HEK293 (cell line): Measurements from ENCODE around the gene FXYD5.

Experiments used
- CTCF ChIA-PET: fragments of 350-600 bp; formaldehyde crosslinking; extraction: SDS; loops from one replicate; lab custom pipeline; 2021; ENCODE audit warnings: antibody characterized with exemption; lab: Yijun Ruan, JAX
- POLR2A ChIA-PET: fragments of 300-600 bp; formaldehyde crosslinking; extraction: SDS; loops from one replicate; lab custom pipeline; 2020; ENCODE audit warnings: antibody characterized with exemption, inconsistent platforms; lab: Yijun Ruan, JAX
- H3K27ac ChIP-seq: fragments of 200-500 bp; sonication (Bioruptor generic); 2 replicates; pipeline ENCODE4 v1.5.1; 2014; ENCODE audit warnings: low read depth, low read length, control low read depth, inconsistent platforms; ENCODE audit errors: extremely low read depth
- H3K36me3 ChIP-seq, 2 experiments: fragments of 200-500 bp in 1 of 2; sonication (Bioruptor generic) in 1 of 2; 1 replicate in 1 of 2; 2 replicates in 1 of 2; pipeline ENCODE4 v1.5.1; 2014 to 2017; ENCODE audit warnings: inconsistent platforms in 2 of 2, low read length in 2 of 2; ENCODE audit not compliant: control insufficient read depth in 2 of 2, insufficient read depth in 1 of 2
- H3K4me1 ChIP-seq: fragments of 200-500 bp; sonication (Bioruptor generic); 2 replicates; pipeline ENCODE4 v1.5.1; 2014; ENCODE audit warnings: mild to moderate bottlenecking, low read length, inconsistent platforms; ENCODE audit not compliant: control insufficient read depth, insufficient read depth
- H3K4me3 ChIP-seq: 2 replicates; pipeline ENCODE4 v1.5.1; 2011; ENCODE audit warnings: low read depth, mild to moderate bottlenecking, control low read depth, low read length, moderate library complexity
- H3K9me3 ChIP-seq: fragments of 200-500 bp; sonication (Bioruptor generic); 2 replicates; pipeline ENCODE4 v1.5.1; 2014; ENCODE audit warnings: low read depth, low read length, inconsistent platforms; ENCODE audit not compliant: control insufficient read depth, insufficient read depth
- FEZF1 ChIP-seq: fragments of 450-650 bp; formaldehyde crosslinking; IDR thresholded peaks from 2 replicates; pipeline ENCODE4 v1.5.1; 2016; ENCODE audit warnings: missing biosample characterization, missing genetic modification characterization
- MZF1 ChIP-seq: fragments of 450-650 bp; formaldehyde crosslinking; IDR thresholded peaks from 2 replicates; pipeline ENCODE4 v1.5.1; 2017; ENCODE audit warnings: missing biosample characterization, missing genetic modification characterization, borderline replicate concordance
- SP2 ChIP-seq: fragments of 450-650 bp; formaldehyde crosslinking; IDR thresholded peaks from 2 replicates; pipeline ENCODE4 v1.5.1; 2016; ENCODE audit warnings: missing biosample characterization, missing genetic modification characterization
- ZBTB11 ChIP-seq: fragments of 450-650 bp; formaldehyde crosslinking; conservative IDR thresholded peaks from 2 replicates; pipeline ENCODE4 v1.5.1; 2016; ENCODE audit warnings: low read depth, missing biosample characterization, missing genetic modification characterization
- ZEB2 ChIP-seq: fragments of 450-650 bp; formaldehyde crosslinking; IDR thresholded peaks from 2 replicates; pipeline ENCODE4 v1.5.1; 2016; ENCODE audit warnings: missing biosample characterization, missing genetic modification characterization
- ZNF169 ChIP-seq: fragments of 450-650 bp; formaldehyde crosslinking; IDR thresholded peaks from 2 replicates; pipeline ENCODE4 v1.5.1; 2016; ENCODE audit warnings: missing biosample characterization, missing genetic modification characterization
- ZNF24 ChIP-seq: fragments of 450-650 bp; formaldehyde crosslinking; IDR thresholded peaks from 2 replicates; pipeline ENCODE4 v1.5.1; 2016; ENCODE audit warnings: missing biosample characterization, missing genetic modification characterization
- ZNF426 ChIP-seq: fragments of 450-650 bp; formaldehyde crosslinking; IDR thresholded peaks from 2 replicates; pipeline ENCODE4 v1.5.1; 2017; ENCODE audit warnings: missing biosample characterization, missing genetic modification characterization, mild to moderate bottlenecking, inconsistent platforms, moderate library complexity
- ZNF488 ChIP-seq: fragments of 450-650 bp; formaldehyde crosslinking; IDR thresholded peaks from 2 replicates; pipeline ENCODE4 v1.5.1; 2016; ENCODE audit warnings: missing biosample characterization, missing genetic modification characterization
- ZNF558 ChIP-seq: fragments of 450-650 bp; formaldehyde crosslinking; IDR thresholded peaks from 2 replicates; pipeline ENCODE4 v1.5.1; 2016; ENCODE audit warnings: missing biosample characterization, missing genetic modification characterization
- ZNF747 ChIP-seq: fragments of 450-650 bp; formaldehyde crosslinking; IDR thresholded peaks from 2 replicates; pipeline ENCODE4 v1.5.1; 2016; ENCODE audit warnings: missing biosample characterization, missing genetic modification characterization
- TF ChIP-seq, protein P1 (sequence below): fragments of 450-650 bp; formaldehyde crosslinking; IDR thresholded peaks from 2 replicates; pipeline ENCODE4 v1.5.1; 2016; ENCODE audit warnings: missing biosample characterization, missing genetic modification characterization
- TF ChIP-seq, protein P2 (sequence below): fragments of 450-650 bp; formaldehyde crosslinking; IDR thresholded peaks from 2 replicates; pipeline ENCODE4 v1.5.0; 2017; ENCODE audit warnings: missing biosample characterization, missing genetic modification characterization, borderline replicate concordance

FXYD5 gene

DNA sequence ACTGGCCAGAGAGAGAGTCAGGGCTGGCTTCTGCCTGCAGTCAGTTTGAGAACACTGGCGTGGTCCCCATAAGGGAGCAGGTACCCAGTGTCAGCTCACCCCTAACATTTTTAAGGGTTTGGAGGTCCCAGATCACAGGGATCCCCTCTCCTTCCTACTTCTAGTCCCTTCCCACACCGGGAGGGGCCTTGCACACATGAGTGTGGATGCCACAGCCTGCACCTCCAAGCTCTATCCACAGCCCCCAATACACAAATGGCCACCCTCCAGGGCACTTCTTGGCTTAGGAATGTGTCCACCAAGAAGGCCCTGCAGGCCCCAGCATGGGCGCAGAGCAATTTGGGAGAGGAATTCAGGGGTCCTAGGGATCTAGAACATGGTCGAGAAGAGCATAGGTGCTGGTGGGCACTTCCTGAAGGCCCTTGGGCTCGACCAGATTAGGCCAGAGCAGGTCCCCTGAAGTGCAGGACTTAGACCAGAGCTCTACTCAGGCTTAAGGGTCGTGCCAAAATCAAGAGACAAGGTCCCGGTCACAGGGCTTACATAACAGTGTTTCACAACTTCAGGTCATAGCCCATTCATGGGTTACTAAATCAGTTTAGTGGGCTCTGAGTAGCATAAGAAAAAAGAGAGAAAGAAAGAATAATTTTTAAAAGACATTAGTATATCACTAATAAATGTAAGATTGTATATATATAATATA is 16.0 kb downstream of the FXYD5 start (continued):
- TF ChIP-seq, protein P1, sequence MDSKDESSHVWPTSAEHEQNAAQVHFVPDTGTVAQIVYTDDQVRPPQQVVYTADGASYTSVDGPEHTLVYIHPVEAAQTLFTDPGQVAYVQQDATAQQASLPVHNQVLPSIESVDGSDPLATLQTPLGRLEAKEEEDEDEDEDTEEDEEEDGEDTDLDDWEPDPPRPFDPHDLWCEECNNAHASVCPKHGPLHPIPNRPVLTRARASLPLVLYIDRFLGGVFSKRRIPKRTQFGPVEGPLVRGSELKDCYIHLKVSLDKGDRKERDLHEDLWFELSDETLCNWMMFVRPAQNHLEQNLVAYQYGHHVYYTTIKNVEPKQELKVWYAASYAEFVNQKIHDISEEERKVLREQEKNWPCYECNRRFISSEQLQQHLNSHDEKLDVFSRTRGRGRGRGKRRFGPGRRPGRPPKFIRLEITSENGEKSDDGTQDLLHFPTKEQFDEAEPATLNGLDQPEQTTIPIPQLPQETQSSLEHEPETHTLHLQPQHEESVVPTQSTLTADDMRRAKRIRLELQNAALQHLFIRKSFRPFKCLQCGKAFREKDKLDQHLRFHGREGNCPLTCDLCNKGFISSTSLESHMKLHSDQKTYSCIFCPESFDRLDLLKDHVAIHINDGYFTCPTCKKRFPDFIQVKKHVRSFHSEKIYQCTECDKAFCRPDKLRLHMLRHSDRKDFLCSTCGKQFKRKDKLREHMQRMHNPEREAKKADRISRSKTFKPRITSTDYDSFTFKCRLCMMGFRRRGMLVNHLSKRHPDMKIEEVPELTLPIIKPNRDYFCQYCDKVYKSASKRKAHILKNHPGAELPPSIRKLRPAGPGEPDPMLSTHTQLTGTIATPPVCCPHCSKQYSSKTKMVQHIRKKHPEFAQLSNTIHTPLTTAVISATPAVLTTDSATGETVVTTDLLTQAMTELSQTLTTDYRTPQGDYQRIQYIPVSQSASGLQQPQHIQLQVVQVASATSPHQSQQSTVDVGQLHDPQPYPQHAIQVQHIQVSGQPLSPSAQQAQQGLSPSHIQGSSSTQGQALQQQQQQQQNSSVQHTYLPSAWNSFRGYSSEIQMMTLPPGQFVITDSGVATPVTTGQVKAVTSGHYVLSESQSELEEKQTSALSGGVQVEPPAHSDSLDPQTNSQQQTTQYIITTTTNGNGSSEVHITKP (tag by site-specific recombination) = no peak
- no peak for TF ChIP-seq SP2 (tag by site-specific recombination)
- TF ChIP-seq ZNF747 (tag by site-specific recombination) = no peak
- no peak for TF ChIP-seq ZNF488 (tag by site-specific recombination)
- TF ChIP-seq, protein P2, sequence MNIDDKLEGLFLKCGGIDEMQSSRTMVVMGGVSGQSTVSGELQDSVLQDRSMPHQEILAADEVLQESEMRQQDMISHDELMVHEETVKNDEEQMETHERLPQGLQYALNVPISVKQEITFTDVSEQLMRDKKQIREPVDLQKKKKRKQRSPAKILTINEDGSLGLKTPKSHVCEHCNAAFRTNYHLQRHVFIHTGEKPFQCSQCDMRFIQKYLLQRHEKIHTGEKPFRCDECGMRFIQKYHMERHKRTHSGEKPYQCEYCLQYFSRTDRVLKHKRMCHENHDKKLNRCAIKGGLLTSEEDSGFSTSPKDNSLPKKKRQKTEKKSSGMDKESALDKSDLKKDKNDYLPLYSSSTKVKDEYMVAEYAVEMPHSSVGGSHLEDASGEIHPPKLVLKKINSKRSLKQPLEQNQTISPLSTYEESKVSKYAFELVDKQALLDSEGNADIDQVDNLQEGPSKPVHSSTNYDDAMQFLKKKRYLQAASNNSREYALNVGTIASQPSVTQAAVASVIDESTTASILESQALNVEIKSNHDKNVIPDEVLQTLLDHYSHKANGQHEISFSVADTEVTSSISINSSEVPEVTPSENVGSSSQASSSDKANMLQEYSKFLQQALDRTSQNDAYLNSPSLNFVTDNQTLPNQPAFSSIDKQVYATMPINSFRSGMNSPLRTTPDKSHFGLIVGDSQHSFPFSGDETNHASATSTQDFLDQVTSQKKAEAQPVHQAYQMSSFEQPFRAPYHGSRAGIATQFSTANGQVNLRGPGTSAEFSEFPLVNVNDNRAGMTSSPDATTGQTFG (tag by site-specific recombination) = no peak
- TF ChIP-seq ZNF169 (tag by site-specific recombination) = no peak
- no peak for TF ChIP-seq ZEB2 (tag by site-specific recombination)
- TF ChIP-seq ZNF426 (tag by site-specific recombination) = no peak
- no peak for TF ChIP-seq ZBTB11
- TF ChIP-seq, all 188 proteins: peak for 0

DNA sequence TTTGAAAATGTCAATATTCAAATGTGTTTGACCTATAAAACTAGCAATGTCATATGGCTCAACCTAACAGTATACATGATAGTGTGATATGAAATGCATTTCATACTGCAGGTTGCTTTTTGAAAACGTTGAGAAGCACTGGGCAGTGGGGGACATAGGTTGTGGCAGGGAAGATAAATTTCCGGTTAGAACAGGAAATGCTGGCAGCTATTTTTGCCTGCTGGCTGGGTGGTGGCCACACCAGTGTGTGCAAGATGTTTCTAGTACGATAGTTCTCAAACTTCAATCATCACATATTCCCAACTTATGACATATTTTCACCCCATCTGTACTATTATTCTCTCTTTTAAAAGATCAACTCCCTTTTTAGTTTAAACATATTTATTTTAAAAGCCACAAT is 17.2 kb downstream of the FXYD5 start:
- Histone ChIP-seq H3K4me1 (no peaks in the 10 kb centered on the region), H3K4me3 (no peak overlapping the region), H3K36me3 (peaks cover 3 to 31% of the 10 kb centered on the region in 2 experiments; a peak in 2 of 3 replicates), H3K27ac (no peak overlapping the region), H3K9me3 (no peaks in the 10 kb centered on the region; the same call in 1 of the 2 replicates)
- ChIA-PET POLR2A (interaction anchor here (0.7 to 1.4 kb wide), 2 partner anchors 9 to 19 kb away, joined by 3 to 5 read pairs; no protein-coding TSS in a partner anchor), CTCF (interaction anchor here (0.6 to 1.6 kb wide), 4 partner anchors 30 to 489 kb away, joined by 3 to 6 read pairs (median 4); partner anchors contain the start of gene LGI4)
- no peak for TF ChIP-seq MZF1
- TF ChIP-seq ZNF558 = no peak
- no peak for TF ChIP-seq ZNF24 (tag by site-specific recombination)
- TF ChIP-seq FEZF1 (tag by site-specific recombination) = no peak
